ENCODE data around the gene TNFAIP2.

TNFAIP2 gene

DNA sequence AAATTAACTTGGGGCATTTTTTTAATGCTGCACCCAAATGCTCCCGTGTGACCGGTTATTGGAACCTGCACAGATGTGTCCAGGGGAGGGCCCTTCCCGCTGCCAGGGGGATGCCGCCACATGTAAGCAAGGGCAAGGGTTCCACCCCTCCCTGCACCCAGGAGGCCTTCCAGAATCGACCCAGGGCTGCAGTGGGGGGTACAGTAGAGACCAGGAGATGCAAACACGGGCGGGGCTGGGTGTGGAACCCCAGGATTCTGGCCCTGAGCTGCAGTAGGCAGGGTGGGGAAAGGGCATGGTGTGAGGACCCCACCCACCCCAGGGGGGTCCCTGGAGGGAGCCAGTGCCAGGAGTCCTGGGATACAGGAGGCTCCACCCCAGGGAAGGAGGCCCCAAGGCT lies 54.1 kb downstream of the TNFAIP2 start:
- H3K36me3 ChIP-seq (ENCODE audit: low read length) = no peaks in the 10 kb centered on the region
- TF ChIP-seq, protein P1, sequence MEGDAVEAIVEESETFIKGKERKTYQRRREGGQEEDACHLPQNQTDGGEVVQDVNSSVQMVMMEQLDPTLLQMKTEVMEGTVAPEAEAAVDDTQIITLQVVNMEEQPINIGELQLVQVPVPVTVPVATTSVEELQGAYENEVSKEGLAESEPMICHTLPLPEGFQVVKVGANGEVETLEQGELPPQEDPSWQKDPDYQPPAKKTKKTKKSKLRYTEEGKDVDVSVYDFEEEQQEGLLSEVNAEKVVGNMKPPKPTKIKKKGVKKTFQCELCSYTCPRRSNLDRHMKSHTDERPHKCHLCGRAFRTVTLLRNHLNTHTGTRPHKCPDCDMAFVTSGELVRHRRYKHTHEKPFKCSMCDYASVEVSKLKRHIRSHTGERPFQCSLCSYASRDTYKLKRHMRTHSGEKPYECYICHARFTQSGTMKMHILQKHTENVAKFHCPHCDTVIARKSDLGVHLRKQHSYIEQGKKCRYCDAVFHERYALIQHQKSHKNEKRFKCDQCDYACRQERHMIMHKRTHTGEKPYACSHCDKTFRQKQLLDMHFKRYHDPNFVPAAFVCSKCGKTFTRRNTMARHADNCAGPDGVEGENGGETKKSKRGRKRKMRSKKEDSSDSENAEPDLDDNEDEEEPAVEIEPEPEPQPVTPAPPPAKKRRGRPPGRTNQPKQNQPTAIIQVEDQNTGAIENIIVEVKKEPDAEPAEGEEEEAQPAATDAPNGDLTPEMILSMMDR (IDR thresholded peaks at IDR 0.05; ENCODE audit: insufficient read depth, low read length, poor library complexity, severe bottlenecking) = no peak
- no peak for TF ChIP-seq EZH2phosphoT487 (conservative IDR thresholded peaks at IDR 0.05; ENCODE audit: low read length)
- no peaks in the 10 kb centered on the region for H4K20me1 ChIP-seq (ENCODE audit: low read depth, low read length)
- H3K27ac ChIP-seq (ENCODE audit: low read depth, low read length) = no peak overlapping the region
- no peak overlapping the region for H3K4me2 ChIP-seq (ENCODE audit: low read depth, low read length, poor library complexity, severe bottlenecking)
- H3K9ac ChIP-seq (ENCODE audit: low read length) = no peak overlapping the region
- H3K9me3 ChIP-seq (ENCODE audit: insufficient read depth, low read length) = peaks cover 7% of the 10 kb centered on the region; the same call in 1 of the 2 replicates
- H3K4me3 ChIP-seq (ENCODE audit: insufficient read depth, low read length, poor library complexity, severe bottlenecking) = no peak overlapping the region
- H3K9me2 ChIP-seq (replicated peaks; ENCODE audit: insufficient read depth, low read length) = no peaks in the 10 kb centered on the region
- H3K79me2 ChIP-seq (ENCODE audit: insufficient read depth, low read length) = no peaks in the 10 kb centered on the region
- no peaks in the 10 kb centered on the region for H3K27me3 ChIP-seq (ENCODE audit: low read length)
- no peak overlapping the region for H2AFZ ChIP-seq (ENCODE audit: low read depth, low read length, severe bottlenecking)
- no peaks in the 10 kb centered on the region for H3F3A ChIP-seq (ENCODE audit: insufficient read depth)

DNA sequence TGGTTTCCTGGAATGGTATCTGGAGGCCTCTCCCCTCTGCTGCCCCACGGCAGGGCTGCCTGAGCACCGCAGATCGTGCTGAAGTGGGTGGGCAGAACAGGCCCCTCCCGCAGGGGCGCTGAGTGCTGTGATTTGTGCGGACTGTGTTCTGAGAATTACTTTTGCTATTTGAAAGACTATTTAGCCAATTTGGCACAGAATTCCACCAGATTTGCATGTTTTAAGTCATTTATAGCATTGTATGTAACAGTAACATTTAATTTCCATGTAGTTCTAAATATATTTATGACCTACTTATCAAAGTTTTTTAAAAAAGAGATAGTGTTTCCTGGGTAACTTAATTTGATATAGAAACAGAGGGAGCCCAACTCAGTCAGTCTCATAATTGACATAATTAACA lies 55.3 kb downstream of the TNFAIP2 start:
- H3K27ac ChIP-seq (ENCODE audit: low read depth, low read length) = no peak overlapping the region
- H3K9me3 ChIP-seq (ENCODE audit: insufficient read depth, low read length) = peaks cover 7% of the 10 kb centered on the region; the same call in 1 of the 2 replicates
- no peaks in the 10 kb centered on the region for H3K27me3 ChIP-seq (ENCODE audit: low read length)
- no peak overlapping the region for H3K9ac ChIP-seq (ENCODE audit: low read length)
- H3K79me2 ChIP-seq (ENCODE audit: insufficient read depth, low read length) = no peaks in the 10 kb centered on the region
- no peak overlapping the region for H2AFZ ChIP-seq (ENCODE audit: low read depth, low read length, severe bottlenecking)
- no peak overlapping the region for H3K4me2 ChIP-seq (ENCODE audit: low read depth, low read length, poor library complexity, severe bottlenecking)
- H3K4me3 ChIP-seq (ENCODE audit: insufficient read depth, low read length, poor library complexity, severe bottlenecking) = no peak overlapping the region
- no peak for TF ChIP-seq EZH2phosphoT487 (conservative IDR thresholded peaks at IDR 0.05; ENCODE audit: low read length)
- TF ChIP-seq, protein P1 (IDR thresholded peaks at IDR 0.05; ENCODE audit: insufficient read depth, low read length, poor library complexity, severe bottlenecking) = no peak
- no peaks in the 10 kb centered on the region for H3K9me2 ChIP-seq (replicated peaks; ENCODE audit: insufficient read depth, low read length)
- no peaks in the 10 kb centered on the region for H3K36me3 ChIP-seq (ENCODE audit: low read length)
- no peaks in the 10 kb centered on the region; the same call in 1 of the 2 replicates for H4K20me1 ChIP-seq (ENCODE audit: low read depth, low read length)
- H3F3A ChIP-seq (ENCODE audit: insufficient read depth) = no peaks in the 10 kb centered on the region

GRCh38 chr14:103179094-103179493 lies 55.8 kb downstream of the TNFAIP2 start:
- Histone ChIP-seq H3K4me3 (ENCODE audit: insufficient read depth, low read length, poor library complexity, severe bottlenecking) (no peak overlapping the region), H3K27me3 (ENCODE audit: low read length) (no peaks in the 10 kb centered on the region), H4K20me1 (ENCODE audit: low read depth, low read length) (no peaks in the 10 kb centered on the region; the same call in 1 of the 2 replicates), H3K36me3 (ENCODE audit: low read length) (no peaks in the 10 kb centered on the region), H3F3A (ENCODE audit: insufficient read depth) (no peaks in the 10 kb centered on the region), H3K4me2 (ENCODE audit: low read depth, low read length, poor library complexity, severe bottlenecking) (no peak overlapping the region), H3K9me3 (ENCODE audit: insufficient read depth, low read length) (peaks cover 2% of the 10 kb centered on the region; the same call in 1 of the 2 replicates), H3K9me2 (replicated peaks; ENCODE audit: insufficient read depth, low read length) (no peaks in the 10 kb centered on the region), H3K27ac (ENCODE audit: low read depth, low read length) (no peak overlapping the region), H2AFZ (ENCODE audit: low read depth, low read length, severe bottlenecking) (no peak overlapping the region), H3K9ac (ENCODE audit: low read length) (no peak overlapping the region), H3K79me2 (ENCODE audit: insufficient read depth, low read length) (no peaks in the 10 kb centered on the region)
- no peak for TF ChIP-seq EZH2phosphoT487 (conservative IDR thresholded peaks at IDR 0.05; ENCODE audit: low read length)
- TF ChIP-seq, protein P1 (IDR thresholded peaks at IDR 0.05; ENCODE audit: insufficient read depth, low read length, poor library complexity, severe bottlenecking) = no peak

Measured in SU-DHL-6 (cell line).